KMS-11 (cell line): ENCODE measurements around the gene HIF1AN.
A peak's percentile ranks its signal among the peaks of the same experiment; 100 is the strongest.

ENCODE experiments used
- H2AFZ ChIP-seq: fragments of 200-600 bp; sonication (generic); 2 replicates; pipeline ENCODE4 v1.6.1; 2016; ENCODE audit warnings: antibody characterized with exemption, mixed run types, low read depth
- H3K27ac ChIP-seq: fragments of 200-600 bp; sonication (generic); 2 replicates; pipeline ENCODE4 v1.6.1; 2016; ENCODE audit warnings: mild to moderate bottlenecking, mixed run types
- H3K27me3 ChIP-seq: fragments of 200-600 bp; sonication (generic); 2 replicates; pipeline ENCODE4 v1.6.1; 2017; ENCODE audit warnings: mild to moderate bottlenecking, low read depth, mixed run types, moderate library complexity; ENCODE audit not compliant: insufficient read depth
- H3K36me3 ChIP-seq: fragments of 200-600 bp; sonication (generic); 2 replicates; pipeline ENCODE4 v1.6.1; 2017; ENCODE audit warnings: mild to moderate bottlenecking, mixed run types; ENCODE audit not compliant: insufficient read depth
- H3K4me1 ChIP-seq: fragments of 200-600 bp; sonication (generic); 2 replicates; pipeline ENCODE4 v1.6.1; 2016; ENCODE audit warnings: mild to moderate bottlenecking, low read depth, mixed run types; ENCODE audit not compliant: poor library complexity, severe bottlenecking
- H3K4me2 ChIP-seq: fragments of 200-600 bp; sonication (generic); 2 replicates; pipeline ENCODE4 v1.7.0; 2016; ENCODE audit warnings: mild to moderate bottlenecking, mixed run types
- H3K4me3 ChIP-seq: fragments of 200-600 bp; sonication (generic); IDR thresholded peaks from 2 replicates; pipeline ENCODE4 v1.6.1; 2017; ENCODE audit warnings: low read depth, low read length, mixed read lengths; ENCODE audit not compliant: insufficient read depth
- H3K79me2 ChIP-seq: fragments of 200-600 bp; sonication (generic); 2 replicates; pipeline ENCODE4 v1.6.1; 2016; ENCODE audit warnings: low read depth, mixed run types; ENCODE audit not compliant: insufficient read depth
- H3K9ac ChIP-seq: fragments of 200-600 bp; sonication (generic); 2 replicates; pipeline ENCODE4 v1.6.1; 2016; ENCODE audit warnings: mild to moderate bottlenecking, mixed run types
- H4K20me1 ChIP-seq: fragments of 200-600 bp; sonication (generic); 2 replicates; pipeline ENCODE4 v1.6.1; 2016; ENCODE audit warnings: mild to moderate bottlenecking, mixed run types; ENCODE audit not compliant: insufficient read depth
- CTCF ChIP-seq: fragments of 200-600 bp; sonication (generic); conservative IDR thresholded peaks from 2 replicates; pipeline ENCODE4 v1.6.1; 2017; ENCODE audit warnings: low read depth, mild to moderate bottlenecking, antibody characterized with exemption, low read length, moderate library complexity, mixed read lengths

The HIF1AN gene

GRCh38 chr10:100508266-100508665, 27.5 kb upstream of the HIF1AN start:
- H3K4me3 ChIP-seq: no peak overlapping the region
- no peaks in the 10 kb centered on the region for H3K79me2 ChIP-seq
- H3K36me3 ChIP-seq: no peaks in the 10 kb centered on the region
- H2AFZ ChIP-seq: no peak overlapping the region
- no peak overlapping the region for H3K27ac ChIP-seq
- H4K20me1 ChIP-seq: no peaks in the 10 kb centered on the region
- H3K9ac ChIP-seq: no peak overlapping the region
- peaks cover 54% of the 10 kb centered on the region for H3K4me1 ChIP-seq
- H3K27me3 ChIP-seq: no peaks in the 10 kb centered on the region
- no peak overlapping the region; the same call in 1 of the 2 replicates for H3K4me2 ChIP-seq
- TF ChIP-seq CTCF: no peak

GRCh38 chr10:100508691-100509150, 27.0 kb upstream of the HIF1AN start:
- H3K4me3 ChIP-seq: no peak overlapping the region
- H3K4me2 ChIP-seq: peak overlapping the region; percentile 1; the same call in 1 of the 2 replicates
- H3K27me3 ChIP-seq: no peaks in the 10 kb centered on the region
- no peak overlapping the region for H3K9ac ChIP-seq
- H2AFZ ChIP-seq: no peak overlapping the region
- H4K20me1 ChIP-seq: no peaks in the 10 kb centered on the region
- TF ChIP-seq CTCF: peak; percentile 86
- no peak overlapping the region for H3K27ac ChIP-seq
- H3K4me1 ChIP-seq: peaks cover 54% of the 10 kb centered on the region
- H3K79me2 ChIP-seq: no peaks in the 10 kb centered on the region
- H3K36me3 ChIP-seq: no peaks in the 10 kb centered on the region

- no peaks in the 10 kb centered on the region for H3K27me3 ChIP-seq
- no peaks in the 10 kb centered on the region for H3K36me3 ChIP-seq
- TF ChIP-seq CTCF: no peak
Observed at GRCh38 chr10:100509241-100509840, 26.4 kb upstream of the HIF1AN start.

GRCh38 chr10:100510533-100511308, 25.0 kb upstream of the HIF1AN start:
- H3K36me3 ChIP-seq: no peaks in the 10 kb centered on the region
- peak overlapping the region; percentile 28; the same call in 1 of the 2 replicates for H2AFZ ChIP-seq
- H4K20me1 ChIP-seq: no peaks in the 10 kb centered on the region
- H3K9ac ChIP-seq: 0 out of 2 replicates have a peak overlapping the region, but pooled peaks have one; percentile 6
- H3K27me3 ChIP-seq: no peaks in the 10 kb centered on the region
- H3K4me2 ChIP-seq: peak overlapping the region; percentile 78
- TF ChIP-seq CTCF: peak; percentile 37; the same call in 1 of the 2 replicates
- no peak overlapping the region for H3K4me3 ChIP-seq
- peak overlapping the region; percentile 46; the same call in 1 of the 2 replicates for H3K27ac ChIP-seq
- H3K79me2 ChIP-seq: no peaks in the 10 kb centered on the region
- H3K4me1 ChIP-seq: peaks cover 62% of the 10 kb centered on the region

More at GRCh38 chr10:100509241-100509840, 26.4 kb upstream of the HIF1AN start:
- H3K79me2 ChIP-seq: no peaks in the 10 kb centered on the region
- no peak overlapping the region for H3K27ac ChIP-seq
- no peak overlapping the region for H2AFZ ChIP-seq
- no peak overlapping the region for H3K4me3 ChIP-seq
- peak overlapping the region; percentile 78; the same call in 1 of the 2 replicates for H3K4me2 ChIP-seq
- H3K9ac ChIP-seq: no peak overlapping the region
- peaks cover 54% of the 10 kb centered on the region for H3K4me1 ChIP-seq
- H4K20me1 ChIP-seq: no peaks in the 10 kb centered on the region
